ES-I3 (cell line): ENCODE results near the gene DYNLT2B.
"Not testable (repeated sequence)": the region's sequence is repeated elsewhere in the genome, so short reads cannot be mapped to it uniquely, and the experiment has no call there.

ENCODE experiments used
- H3K36me3 ChIP-seq: 2 replicates; pipeline ENCODE4 v1.6.1; 2013; ENCODE audit warnings: mild to moderate bottlenecking, low read length, control low read depth, moderate library complexity; ENCODE audit not compliant: insufficient read depth
- H3K4me1 ChIP-seq: 2 replicates; pipeline ENCODE4 v1.6.1; 2013; ENCODE audit warnings: mild to moderate bottlenecking, control low read depth, low read length; ENCODE audit not compliant: insufficient read depth
- H3K9ac ChIP-seq: 2 replicates; pipeline ENCODE4 v1.6.1; 2013; ENCODE audit warnings: low read depth, mild to moderate bottlenecking, low read length, moderate library complexity
- H3K9me3 ChIP-seq: 2 replicates; pipeline ENCODE4 v1.6.1; 2013; ENCODE audit warnings: mild to moderate bottlenecking, low read length, moderate library complexity; ENCODE audit not compliant: control insufficient read depth, insufficient read depth

DYNLT2B gene

GRCh38 chr3:196317687-196318467 lies at the start of gene DYNLT2B:
Gene DYNLT2B (minus strand): TSS chr3:196318240. CDS start chr3:196318152, 88 bp downstream.
- Histone ChIP-seq H3K4me1 (no peaks in the 10 kb centered on the region), H3K9me3 (no peaks in the 10 kb centered on the region), H3K9ac (peak within 1 kb of the TSS; percentile 97), H3K36me3 (no peaks in the 10 kb centered on the region)

- H3K9me3 ChIP-seq = no peaks in the 10 kb centered on the region
- no peaks in the 10 kb centered on the region for H3K4me1 ChIP-seq
- H3K9ac ChIP-seq = no peak overlapping the region
- peaks cover 12% of the 10 kb centered on the region for H3K36me3 ChIP-seq
Measured at GRCh38 chr3:196365736-196366135, 47.7 kb upstream of the DYNLT2B start.

- Histone ChIP-seq H3K4me1 (no peaks in the 10 kb centered on the region), H3K9ac (no peak overlapping the region), H3K9me3 (no peaks in the 10 kb centered on the region), H3K36me3 (peaks cover 33% of the 10 kb centered on the region)
Measured at GRCh38 chr3:196360586-196360985, 42.5 kb upstream of the DYNLT2B start.

GRCh38 chr3:196358540-196358939 lies 40.5 kb upstream of the DYNLT2B start:
- not testable (repeated sequence) for H3K9me3 ChIP-seq, H3K9ac ChIP-seq, H3K4me1 ChIP-seq
- H3K36me3 ChIP-seq = peaks cover 39% of the 10 kb centered on the region

GRCh38 chr3:196357905-196358304 lies 39.9 kb upstream of the DYNLT2B start:
- Histone ChIP-seq H3K9me3 (no peaks in the 10 kb centered on the region), H3K9ac (no peak overlapping the region), H3K4me1 (no peaks in the 10 kb centered on the region), H3K36me3 (peaks cover 39% of the 10 kb centered on the region)

GRCh38 chr3:196356556-196356955 lies 38.5 kb upstream of the DYNLT2B start:
- peaks cover 34% of the 10 kb centered on the region for H3K36me3 ChIP-seq
- H3K9me3 ChIP-seq = no peaks in the 10 kb centered on the region
- H3K9ac ChIP-seq = no peak overlapping the region
- no peaks in the 10 kb centered on the region for H3K4me1 ChIP-seq

- Histone ChIP-seq H3K36me3 (peaks cover 34% of the 10 kb centered on the region), H3K9ac (no peak overlapping the region)
Measured at GRCh38 chr3:196355668-196356067, 37.6 kb upstream of the DYNLT2B start.

GRCh38 chr3:196354132-196354531 lies 36.1 kb upstream of the DYNLT2B start:
- Histone ChIP-seq H3K36me3 (peaks cover 35% of the 10 kb centered on the region), H3K9me3 (no peaks in the 10 kb centered on the region), H3K9ac (no peak overlapping the region), H3K4me1 (no peaks in the 10 kb centered on the region)

More at GRCh38 chr3:196355668-196356067, 37.6 kb upstream of the DYNLT2B start:
- Histone ChIP-seq H3K4me1 (no peaks in the 10 kb centered on the region), H3K9me3 (no peaks in the 10 kb centered on the region)

- no peak overlapping the region for H3K9ac ChIP-seq
- H3K9me3 ChIP-seq = no peaks in the 10 kb centered on the region
- H3K4me1 ChIP-seq = no peaks in the 10 kb centered on the region
- H3K36me3 ChIP-seq = peaks cover 26% of the 10 kb centered on the region
Measured at GRCh38 chr3:196351541-196351940, 33.5 kb upstream of the DYNLT2B start.

GRCh38 chr3:196350067-196350466 lies 32.0 kb upstream of the DYNLT2B start:
- H3K4me1 ChIP-seq = no peaks in the 10 kb centered on the region
- no peaks in the 10 kb centered on the region for H3K9me3 ChIP-seq
- H3K9ac ChIP-seq = no peak overlapping the region
- peaks cover 14% of the 10 kb centered on the region for H3K36me3 ChIP-seq

- Histone ChIP-seq H3K9ac (no peak overlapping the region), H3K9me3 (no peaks in the 10 kb centered on the region), H3K4me1 (no peaks in the 10 kb centered on the region), H3K36me3 (peaks cover 8% of the 10 kb centered on the region)
Measured at GRCh38 chr3:196348698-196349097, 30.7 kb upstream of the DYNLT2B start.

- H3K9ac ChIP-seq = no peak overlapping the region
- peaks cover 6% of the 10 kb centered on the region for H3K36me3 ChIP-seq
- peaks cover 8% of the 10 kb centered on the region; the same call in 1 of the 2 replicates for H3K4me1 ChIP-seq
- no peaks in the 10 kb centered on the region for H3K9me3 ChIP-seq
Measured at GRCh38 chr3:196344663-196345062, 26.6 kb upstream of the DYNLT2B start.

GRCh38 chr3:196343917-196344316 lies 25.9 kb upstream of the DYNLT2B start:
- not testable (repeated sequence) for H3K36me3 ChIP-seq, H3K4me1 ChIP-seq, H3K9me3 ChIP-seq, H3K9ac ChIP-seq

GRCh38 chr3:196341137-196341536 lies 23.1 kb upstream of the DYNLT2B start:
- Histone ChIP-seq H3K36me3 (no peaks in the 10 kb centered on the region; the same call in 1 of the 2 replicates), H3K9ac (no peak overlapping the region), H3K4me1 (peaks cover 12% of the 10 kb centered on the region; the same call in 1 of the 2 replicates), H3K9me3 (no peaks in the 10 kb centered on the region)

- H3K9me3 ChIP-seq = no peaks in the 10 kb centered on the region
- no peak overlapping the region for H3K9ac ChIP-seq
- peaks cover 14% of the 10 kb centered on the region; the same call in 1 of the 2 replicates for H3K4me1 ChIP-seq
- no peaks in the 10 kb centered on the region; the same call in 1 of the 2 replicates for H3K36me3 ChIP-seq
Measured at GRCh38 chr3:196340466-196340865, 22.4 kb upstream of the DYNLT2B start.
